ENCODE measurements around the gene ZDHHC6. TPM values are rescaled to one million over a fixed set of nuclear protein-coding genes. Genes with fewer than 3 reads are reported as not detected.

The ZDHHC6 gene
- total and polyA plus RNA-seq, 2 of the 8 experiments (the other 6 are each of a cell fraction or from before 2014, with no cell fraction given): 13.6 to 27.4 TPM

DNA sequence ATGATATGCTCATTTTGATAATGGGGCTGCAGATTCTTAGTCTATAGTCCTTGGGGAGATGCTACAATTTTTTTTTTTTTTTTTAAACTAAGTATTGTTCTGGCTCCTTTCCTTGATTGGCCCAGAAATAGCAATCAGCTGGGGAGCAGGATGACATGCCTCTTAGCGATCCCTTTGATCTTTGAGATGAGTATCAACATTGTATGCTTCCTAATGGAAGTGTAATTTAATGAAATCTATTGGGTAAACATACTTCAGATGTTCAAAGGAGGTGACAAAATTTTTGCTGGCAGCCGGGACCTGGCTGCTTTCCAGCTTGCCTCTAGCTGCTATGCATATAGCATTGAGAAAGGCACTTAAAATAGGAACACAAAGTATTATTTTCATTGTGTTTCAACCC, 43.8 kb upstream of the ZDHHC6 start:
- Histone ChIP-seq H2BK120ac (replicated peaks; ENCODE audit: low read depth, low read length) (no peak overlapping the region), H4K20me1 (replicated peaks in 1 of 2; ENCODE audit: control insufficient read depth in 1 of 2, insufficient read depth in 2 of 2, low read length in 2 of 2) (no peaks in the 10 kb centered on the region), H3K4me2 (ENCODE audit: insufficient read depth in 1 of 2, low read depth in 2 of 2, low read length in 2 of 2) (no peak overlapping the region), H3K79me2 (ENCODE audit: control insufficient read depth in 1 of 2, insufficient read depth in 2 of 2, low read length in 2 of 2) (no peaks in the 10 kb centered on the region), H3K14ac (ENCODE audit: insufficient read length) (no peak overlapping the region), H3K9ac (replicated peaks in 1 of 4; ENCODE audit: extremely low read depth in 1 of 4, low read depth in 3 of 4, low read length in 3 of 4) (no peak overlapping the region), H3K27me3 (replicated peaks in 1 of 4; ENCODE audit: control insufficient read depth in 3 of 4, extremely low read depth in 1 of 4, insufficient read depth in 3 of 4, low read length in 3 of 4) (no peaks in the 10 kb centered on the region), H2AK5ac (ENCODE audit: low read depth, low read length) (no peak overlapping the region), H3K18ac (ENCODE audit: extremely low read depth, low read length) (no peak overlapping the region), H4K5ac (ENCODE audit: insufficient read length, low read depth, low read length) (no peak overlapping the region), H3K4ac (replicated peaks; ENCODE audit: insufficient read length, low read depth, low read length) (no peak overlapping the region), H3K4me1 (replicated peaks in 1 of 4; ENCODE audit: control insufficient read depth in 3 of 4, insufficient read depth in 4 of 4, low read length in 3 of 4) (peaks cover 0 to 2% (median 0%) of the 10 kb centered on the region in 4 experiments; a peak in 1 of 7 replicates), H3K9me3 (ENCODE audit: insufficient read depth in 2 of 2, low read depth in 1 of 2, low read length in 1 of 2) (no peaks in the 10 kb centered on the region), H2BK12ac (ENCODE audit: low read depth, low read length) (no peak overlapping the region), H3K23me2 (ENCODE audit: low read depth, low read length) (no peaks in the 10 kb centered on the region), H3K23ac (ENCODE audit: insufficient read length) (no peak overlapping the region), H2AFZ (ENCODE audit: low read length) (no peak overlapping the region), H2BK15ac (ENCODE audit: low read length) (no peak overlapping the region), H3K56ac (replicated peaks; ENCODE audit: insufficient read length, low read depth, low read length) (no peak overlapping the region), H4K8ac (ENCODE audit: extremely low read depth, insufficient read depth, low read length) (no peak overlapping the region), H3K79me1 (ENCODE audit: low read depth, low read length) (no peaks in the 10 kb centered on the region; the same call in 1 of the 2 replicates), H3K36me3 (ENCODE audit: control insufficient read depth in 2 of 4, insufficient read depth in 4 of 4, low read length in 3 of 4) (no peaks in the 10 kb centered on the region), H4K91ac (replicated peaks; ENCODE audit: insufficient read length, low read length) (no peak overlapping the region), H3K4me3 (ENCODE audit: extremely low read depth in 1 of 4, insufficient read depth in 2 of 4, low read depth in 3 of 4, low read length in 4 of 4) (no peak overlapping the region), H2BK20ac (ENCODE audit: low read length) (no peak overlapping the region), H2BK5ac (ENCODE audit: low read depth, low read length) (no peak overlapping the region), H3K27ac (ENCODE audit: low read depth, low read length) (no peak overlapping the region)
- FAIRE-seq: no peak
- TF ChIP-seq JUND (IDR thresholded peaks at IDR 0.05; ENCODE audit: low read length) (no peak), GABPA (IDR thresholded peaks at IDR 0.05; ENCODE audit: borderline replicate concordance, insufficient read depth, low read length) (no peak), EZH2 (IDR thresholded peaks at IDR 0.05; ENCODE audit: low read depth, low read length, severe bottlenecking) (no peak), TAF1 (IDR thresholded peaks at IDR 0.05; ENCODE audit: low read depth, low read length) (no peak), MAFK (IDR thresholded peaks at IDR 0.05; ENCODE audit: low read depth, low read length) (no peak)
- TF ChIP-seq, protein P1, sequence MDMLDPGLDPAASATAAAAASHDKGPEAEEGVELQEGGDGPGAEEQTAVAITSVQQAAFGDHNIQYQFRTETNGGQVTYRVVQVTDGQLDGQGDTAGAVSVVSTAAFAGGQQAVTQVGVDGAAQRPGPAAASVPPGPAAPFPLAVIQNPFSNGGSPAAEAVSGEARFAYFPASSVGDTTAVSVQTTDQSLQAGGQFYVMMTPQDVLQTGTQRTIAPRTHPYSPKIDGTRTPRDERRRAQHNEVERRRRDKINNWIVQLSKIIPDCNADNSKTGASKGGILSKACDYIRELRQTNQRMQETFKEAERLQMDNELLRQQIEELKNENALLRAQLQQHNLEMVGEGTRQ (IDR thresholded peaks at IDR 0.05; ENCODE audit: low read length): no peak
- 79% methylated on average over 2 of the region's 2 CpGs; no CpG with 5 or more reads in 1 of the 2 experiments for WGBS, 2 experiments (ENCODE audit: extremely low coverage in 1 of 2, insufficient coverage in 1 of 2, insufficient read length in 1 of 2, insufficient replicate concordance in 2 of 2, low coverage in 1 of 2, low lambda C conversion rate in 2 of 2, missing lambda C conversion rate in 1 of 2)
- POLR2A ChIA-PET (ENCODE audit: partially characterized antibody): interaction anchor here (1.5 kb wide), 1 partner anchor 19 kb away, joined by 6 read pairs; no protein-coding TSS in a partner anchor
- no peak for DNase-seq (ENCODE audit: low read depth in 1 of 2, low spot score in 2 of 2)
- CTCF ChIA-PET (ENCODE audit: partially characterized antibody): interaction anchor here (0.7 kb wide), 1 partner anchor 1830 kb away, joined by 3 read pairs; no protein-coding TSS in a partner anchor

All from H1 (cell line).